Renal cortex interstitium (tissue), 11 donors: ENCODE data around the gene CHN1. TPM values are rescaled to one million over a fixed set of nuclear protein-coding genes. Genes with fewer than 3 reads are reported as not detected.

ENCODE experiments used
- DNase-seq, 11 donors: peaks; one replicate each; pipeline ENCODE4 v3.0.0-alpha.2; 2013; ENCODE audit warnings: low read depth in 9 of 11, low spot score in 4 of 11; ENCODE audit errors: extremely low read depth in 1 of 11
- polyA plus RNA-seq, 3 donors: library from polyadenylated mRNA; unstranded; fragments of 120-200 nt; gene quantifications; one replicate each; pipeline ENCODE4 v1.2.1, GENCODE V29; 2013; ENCODE audit not compliant: insufficient read length in 3 of 3

CHN1 gene
- polyA plus RNA-seq, 3 donors, result 24.2 to 40.3 (median 28.9) TPM

DNA sequence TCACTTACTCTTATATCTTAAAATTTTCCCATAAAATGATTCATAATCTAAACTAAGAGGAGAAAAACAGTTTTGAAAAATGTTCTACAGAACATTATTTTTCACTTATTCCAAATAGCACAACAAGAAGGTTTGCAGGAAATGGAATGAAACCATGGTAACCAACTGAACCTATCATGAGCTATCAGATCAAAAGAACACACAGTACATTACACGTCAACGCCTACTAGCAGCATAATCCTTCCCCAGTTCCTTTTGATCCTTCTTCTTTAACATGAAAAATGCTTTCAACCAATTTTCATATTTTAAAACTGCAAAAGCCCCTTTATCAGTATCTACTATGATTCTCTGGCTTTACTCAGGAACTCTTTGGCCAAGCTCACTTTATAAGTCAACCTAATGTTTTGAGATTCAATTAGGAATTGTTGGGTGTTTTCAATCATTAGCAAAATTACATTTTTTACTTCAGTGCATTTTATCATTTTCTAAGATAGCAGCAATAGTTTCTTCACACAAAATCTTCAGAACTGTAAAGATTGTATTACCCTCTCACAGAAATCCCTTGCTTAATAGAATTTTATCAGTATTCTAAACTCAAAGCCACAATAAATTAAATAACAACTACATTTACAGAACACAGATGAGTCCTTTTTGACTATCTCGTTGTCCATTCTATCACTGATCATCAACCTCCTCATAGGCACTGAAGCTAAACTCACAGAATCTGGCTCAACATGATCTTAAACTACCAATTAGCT lies 102.5 kb downstream of the CHN1 start:
- no peak for DNase-seq

GRCh38 chr2:174901075-174901474 lies 104.1 kb downstream of the CHN1 start:
- no peak for DNase-seq

GRCh38 chr2:174897286-174897685 lies 107.9 kb downstream of the CHN1 start:
- no peak for DNase-seq

- DNase-seq, result no peak
These were observed 112.2 kb downstream of the CHN1 start for GRCh38 chr2:174893018-174893417.

- no peak for DNase-seq
These were observed 112.6 kb downstream of the CHN1 start for GRCh38 chr2:174892546-174892945.

DNA sequence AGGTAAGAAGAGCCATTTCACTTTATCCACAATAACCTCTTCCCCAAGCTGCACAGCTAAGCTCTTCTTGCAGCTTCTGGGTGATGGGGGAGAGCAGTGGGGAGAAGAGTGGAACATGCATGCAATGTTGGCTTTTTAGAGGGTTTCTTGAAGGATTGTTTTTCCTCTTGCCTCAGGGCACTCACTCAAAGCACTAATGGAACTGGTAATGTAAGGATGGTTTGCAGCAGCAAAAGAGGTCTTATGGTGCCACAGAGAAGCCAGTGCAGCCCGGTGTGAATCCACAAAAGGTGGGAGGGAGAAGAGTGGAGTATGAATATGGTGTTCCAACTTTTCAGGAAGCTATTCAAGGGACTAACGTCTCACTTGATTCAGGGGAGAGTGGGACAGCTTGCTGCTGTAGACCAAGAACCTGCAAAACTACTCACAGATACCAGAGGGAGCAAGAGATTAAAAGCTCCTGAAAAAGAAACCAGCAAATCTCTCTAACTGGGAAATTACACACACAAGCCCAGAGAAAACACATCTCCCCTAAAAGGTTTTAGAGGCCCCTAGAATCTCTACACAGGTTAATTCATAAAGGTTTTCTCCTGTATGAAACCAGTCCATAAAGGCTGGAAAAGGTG lies 116.4 kb downstream of the CHN1 start:
- no peak for DNase-seq

GRCh38 chr2:174888146-174888545 lies 117.0 kb downstream of the CHN1 start:
- peak in 4 of 11 donors; percentile 41 to 57 (median 48) for DNase-seq

GRCh38 chr2:174882416-174882815 lies 122.8 kb downstream of the CHN1 start:
- DNase-seq, result no peak

- DNase-seq, result no peak
These were observed 123.5 kb downstream of the CHN1 start for GRCh38 chr2:174881678-174882077.

- DNase-seq, result no peak
These were observed 126.5 kb downstream of the CHN1 start for GRCh38 chr2:174878537-174879147.

DNA sequence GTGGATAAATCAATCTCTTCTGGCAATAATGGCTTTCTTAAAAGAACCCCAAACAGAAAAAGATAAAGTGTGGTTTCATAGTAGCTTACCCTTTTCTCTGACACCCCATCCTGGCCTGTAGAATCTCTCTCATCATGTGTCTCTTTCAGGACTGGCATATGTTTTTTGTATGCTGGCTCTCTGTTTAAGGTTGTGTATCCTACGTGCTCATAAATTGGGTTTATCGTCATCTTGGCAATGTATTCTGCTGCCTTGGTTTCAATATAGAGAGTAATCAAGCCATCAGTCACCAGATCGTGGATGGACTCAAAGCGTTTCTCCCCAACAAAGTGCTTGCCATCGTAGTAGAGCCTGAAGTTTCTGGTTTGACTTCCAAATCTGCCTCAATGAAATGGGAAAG lies 127.4 kb downstream of the CHN1 start:
- DNase-seq, result no peak

DNA sequence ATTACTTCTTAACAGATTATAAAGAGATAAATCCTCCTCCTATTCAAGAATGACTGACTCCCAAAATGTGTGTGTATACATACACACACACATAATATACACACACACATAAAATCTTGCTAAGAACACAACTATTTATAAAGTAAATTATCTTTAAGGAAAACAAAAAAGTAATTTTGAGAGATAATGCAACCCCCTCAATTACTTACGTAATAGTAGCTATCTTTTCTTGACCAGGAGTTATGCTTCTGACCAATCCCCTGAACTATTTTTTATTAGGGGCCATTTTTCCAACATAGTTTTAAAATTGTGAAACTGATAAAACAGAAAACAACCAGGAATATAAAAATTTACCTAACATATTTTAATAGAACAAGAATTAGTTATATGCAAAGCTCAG lies 127.9 kb downstream of the CHN1 start:
- DNase-seq, result no peak

GRCh38 chr2:174874085-174874484 lies 131.1 kb downstream of the CHN1 start:
- DNase-seq, result peak in 2 of 11 donors; percentile 38 to 41

DNA sequence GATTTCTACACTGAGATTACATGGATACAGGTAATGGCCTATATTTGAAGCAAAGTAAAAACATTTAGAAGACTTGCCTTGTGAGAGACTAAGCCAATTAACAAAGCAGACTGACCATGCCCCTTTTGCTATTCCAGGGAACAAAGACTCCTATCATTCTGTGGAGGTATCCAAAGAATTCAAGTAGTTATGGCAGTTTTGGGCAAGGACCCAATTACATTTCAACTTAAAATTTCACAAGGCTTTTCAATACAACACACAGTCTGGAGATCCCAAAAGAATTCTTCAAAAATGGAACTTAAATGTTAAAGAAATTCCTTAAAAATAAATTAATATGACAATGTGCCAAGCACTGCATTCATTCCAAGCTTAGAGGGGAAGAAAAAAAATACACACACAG lies 131.7 kb downstream of the CHN1 start:
- no peak for DNase-seq

DNA sequence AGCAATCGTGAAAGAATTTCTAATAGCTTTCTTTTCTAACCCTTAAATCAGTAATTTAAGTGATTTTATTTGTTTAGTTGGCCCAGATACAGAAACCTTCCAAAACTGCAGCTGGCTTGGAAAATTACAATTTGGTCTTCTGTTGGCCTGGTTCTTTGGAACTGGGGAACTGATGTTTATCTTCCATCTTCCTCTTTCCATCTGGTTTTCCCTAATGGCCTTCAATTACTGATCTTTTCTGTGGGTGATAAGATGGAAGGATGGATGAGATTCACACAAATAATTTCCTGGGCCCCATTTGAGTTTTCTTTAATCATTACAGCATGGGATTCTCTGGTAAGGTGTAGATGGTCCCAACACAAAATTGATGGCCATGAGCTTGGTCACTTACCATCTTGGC lies 134.4 kb downstream of the CHN1 start:
- no peak for DNase-seq

DNA sequence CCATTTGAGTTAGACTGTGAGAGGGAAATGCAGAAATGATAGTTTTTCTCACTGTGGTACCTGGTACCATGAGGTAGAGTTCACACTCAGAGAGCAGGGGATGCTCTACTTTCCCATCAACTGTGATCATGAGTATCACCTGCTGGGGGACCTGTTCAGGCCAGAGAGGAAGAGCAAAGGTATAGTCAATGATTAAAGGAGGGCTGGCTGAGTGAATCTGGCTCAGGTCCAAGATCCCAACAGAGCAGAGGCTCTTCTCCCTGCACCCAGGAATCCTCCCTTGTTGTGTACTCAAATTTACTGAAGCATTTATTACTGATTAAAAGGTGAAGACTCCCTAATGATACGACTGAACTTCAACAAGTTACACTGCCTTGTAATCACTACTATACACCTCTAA lies 136.3 kb downstream of the CHN1 start:
- peak in 2 of 11 donors; percentile 25 to 32 for DNase-seq

DNA sequence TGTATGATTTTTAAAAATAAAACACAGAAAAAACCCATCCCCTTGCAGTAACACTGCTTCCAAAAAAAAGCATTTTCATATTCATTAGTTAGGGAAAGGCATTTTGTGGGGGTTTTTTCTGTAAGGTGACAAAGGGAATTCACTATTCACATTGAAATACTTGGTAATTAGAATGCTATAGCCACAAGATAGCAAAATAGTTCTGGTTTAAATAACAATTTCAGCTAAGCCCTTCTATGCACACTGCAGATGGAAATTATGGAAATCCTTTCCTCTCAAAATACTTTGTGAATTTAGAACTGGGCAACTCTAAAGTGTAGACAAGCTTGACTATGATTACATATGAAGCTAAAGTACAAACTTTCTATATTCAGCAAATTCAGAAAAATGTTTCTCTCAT lies 138.8 kb downstream of the CHN1 start:
- DNase-seq, result no peak

GRCh38 chr2:174863183-174863582 lies 142.0 kb downstream of the CHN1 start:
- DNase-seq, result no peak

DNA sequence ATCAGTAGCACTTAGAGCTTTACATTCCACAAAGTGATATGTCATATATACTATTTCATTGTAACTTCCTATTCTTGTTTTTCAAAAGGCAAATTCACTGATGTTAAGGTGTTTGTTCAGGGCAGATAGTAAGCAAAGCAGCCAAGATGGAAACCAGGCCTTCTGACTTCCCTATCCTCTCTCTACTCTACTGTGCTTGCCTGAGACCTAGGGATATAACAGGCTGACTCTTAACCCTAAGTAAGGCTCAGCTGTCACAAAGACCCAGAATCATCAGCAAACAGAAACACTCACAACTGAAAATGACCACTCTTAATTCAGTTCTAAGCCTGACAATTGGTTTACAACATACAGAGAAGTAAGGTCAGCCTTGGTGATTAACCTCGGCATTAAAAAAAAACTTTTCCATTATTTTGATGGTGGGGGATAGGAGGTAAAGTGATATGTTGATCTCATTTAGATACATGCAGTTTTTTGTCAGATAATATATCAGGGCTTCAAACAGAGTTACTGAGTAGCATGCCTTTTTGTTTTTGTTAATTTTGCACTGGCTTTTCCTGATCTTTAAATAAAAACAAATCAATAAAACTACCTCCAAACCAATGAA lies 145.5 kb downstream of the CHN1 start:
- no peak for DNase-seq

DNA sequence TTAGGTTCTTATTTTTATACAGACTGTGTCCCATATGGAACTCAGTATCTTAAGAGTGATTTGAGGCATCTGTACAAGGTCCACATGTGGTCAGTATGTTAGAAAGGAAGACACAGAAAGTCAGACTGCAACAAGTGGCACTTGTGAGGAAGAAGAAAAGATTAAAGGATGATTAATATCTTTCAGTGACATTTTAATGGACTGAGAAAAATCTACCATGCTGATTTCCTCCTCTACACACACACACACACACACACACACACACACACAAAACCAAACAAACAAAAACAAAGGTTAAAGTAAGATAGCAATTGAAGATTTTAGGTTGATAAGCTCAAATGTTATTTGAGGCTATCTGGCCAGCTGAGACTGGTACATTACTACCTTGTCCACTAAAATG lies 146.4 kb downstream of the CHN1 start:
- no peak for DNase-seq
